Stimulated activated CD4-positive, alpha-beta T cell treated with anti-CD3 and anti-CD28 coated beads, Interleukin-1b, Interleukin-23, amount 100 ng/mL, for 24 hours (primary cell): ENCODE data around the gene ASTN2.
"Not testable (repeated sequence)": the region's sequence is repeated elsewhere in the genome, so short reads cannot be mapped to it uniquely, and the experiment has no call there.

Source experiments
- DNase-seq, 4 experiments: peaks; one replicate each; pipeline ENCODE4 v3.0.0-alpha.2; 2020; ENCODE audit warnings: low read depth in 4 of 4, low spot score in 1 of 4

Gene ASTN2

DNA sequence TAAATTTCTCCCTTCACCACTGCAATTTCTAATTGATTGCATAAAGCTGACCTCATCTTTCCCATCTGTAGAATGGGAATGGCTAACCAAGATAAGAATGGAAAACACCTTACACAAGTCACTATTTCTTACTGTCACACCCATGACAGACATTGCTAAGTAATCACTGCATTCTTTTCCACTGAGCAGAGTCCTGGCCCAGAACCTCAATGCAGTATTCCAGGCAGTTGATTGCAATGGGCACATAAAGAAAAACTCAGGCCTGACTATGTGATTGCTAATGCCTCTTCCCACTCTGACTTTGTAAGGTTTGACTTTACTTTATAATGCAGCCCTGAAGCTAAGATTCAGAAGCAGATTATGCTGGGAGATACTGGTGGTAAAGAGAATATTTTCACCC, 698.4 kb downstream of the ASTN2 start:
- DNase-seq, result no peak

DNA sequence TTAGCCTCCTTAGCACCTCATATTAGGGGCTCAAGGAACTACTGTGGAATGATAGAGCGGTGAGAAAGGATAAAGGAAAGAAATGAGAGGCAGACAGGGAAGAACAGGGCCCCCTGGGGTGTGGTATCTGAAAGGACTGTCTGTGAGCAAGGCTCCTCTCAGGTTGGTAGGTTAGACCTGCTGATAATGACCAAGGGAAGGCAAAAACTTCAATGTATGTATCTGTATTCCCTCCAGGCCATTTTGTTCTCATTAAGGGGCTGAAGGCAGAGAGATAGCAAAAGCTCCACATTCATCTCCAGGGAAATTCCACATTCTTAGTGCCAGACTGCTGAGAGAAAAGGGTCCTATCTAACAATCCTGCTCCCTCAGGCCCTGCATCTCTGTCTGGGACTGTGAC, 699.1 kb downstream of the ASTN2 start:
- no peak for DNase-seq

DNA sequence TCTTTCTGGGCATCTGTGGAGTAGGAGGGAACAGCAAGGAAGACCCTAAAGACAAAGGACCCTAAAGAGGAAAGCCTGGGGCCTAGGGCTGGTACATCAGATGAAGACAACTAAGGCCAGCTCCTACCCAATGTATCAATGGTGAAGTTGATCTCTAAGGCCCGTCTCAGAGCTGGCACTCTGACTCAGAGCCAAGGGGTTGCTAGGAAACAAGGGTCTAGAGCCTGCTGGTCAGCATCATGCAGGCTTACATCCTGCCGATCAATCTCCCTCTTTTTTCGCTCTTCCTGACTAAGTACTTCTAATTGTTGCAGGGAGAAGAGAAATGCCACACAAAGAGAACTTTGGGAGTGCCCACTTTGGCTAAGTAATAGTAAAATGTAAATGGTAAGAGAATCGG, 701.6 kb downstream of the ASTN2 start:
- DNase-seq, result no peak

DNA sequence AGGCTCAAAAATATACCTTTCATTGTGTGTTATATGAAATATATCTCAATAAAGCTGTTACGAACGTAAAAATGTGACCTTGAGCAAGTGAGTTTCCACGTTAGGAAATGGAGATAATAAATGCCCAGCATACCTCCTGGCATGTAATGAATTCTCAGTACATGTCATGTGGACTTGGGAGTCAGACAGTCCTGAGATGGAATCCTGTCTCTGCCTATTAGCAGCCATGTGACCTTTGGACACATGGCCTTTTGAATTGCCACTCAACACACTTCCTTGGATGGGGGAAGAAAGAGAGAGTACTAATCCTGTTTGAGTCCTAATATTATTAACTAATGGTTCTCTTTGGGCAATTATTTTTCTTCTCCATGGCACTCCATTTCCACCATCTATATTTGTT, 702.1 kb downstream of the ASTN2 start:
- DNase-seq, result no peak

DNA sequence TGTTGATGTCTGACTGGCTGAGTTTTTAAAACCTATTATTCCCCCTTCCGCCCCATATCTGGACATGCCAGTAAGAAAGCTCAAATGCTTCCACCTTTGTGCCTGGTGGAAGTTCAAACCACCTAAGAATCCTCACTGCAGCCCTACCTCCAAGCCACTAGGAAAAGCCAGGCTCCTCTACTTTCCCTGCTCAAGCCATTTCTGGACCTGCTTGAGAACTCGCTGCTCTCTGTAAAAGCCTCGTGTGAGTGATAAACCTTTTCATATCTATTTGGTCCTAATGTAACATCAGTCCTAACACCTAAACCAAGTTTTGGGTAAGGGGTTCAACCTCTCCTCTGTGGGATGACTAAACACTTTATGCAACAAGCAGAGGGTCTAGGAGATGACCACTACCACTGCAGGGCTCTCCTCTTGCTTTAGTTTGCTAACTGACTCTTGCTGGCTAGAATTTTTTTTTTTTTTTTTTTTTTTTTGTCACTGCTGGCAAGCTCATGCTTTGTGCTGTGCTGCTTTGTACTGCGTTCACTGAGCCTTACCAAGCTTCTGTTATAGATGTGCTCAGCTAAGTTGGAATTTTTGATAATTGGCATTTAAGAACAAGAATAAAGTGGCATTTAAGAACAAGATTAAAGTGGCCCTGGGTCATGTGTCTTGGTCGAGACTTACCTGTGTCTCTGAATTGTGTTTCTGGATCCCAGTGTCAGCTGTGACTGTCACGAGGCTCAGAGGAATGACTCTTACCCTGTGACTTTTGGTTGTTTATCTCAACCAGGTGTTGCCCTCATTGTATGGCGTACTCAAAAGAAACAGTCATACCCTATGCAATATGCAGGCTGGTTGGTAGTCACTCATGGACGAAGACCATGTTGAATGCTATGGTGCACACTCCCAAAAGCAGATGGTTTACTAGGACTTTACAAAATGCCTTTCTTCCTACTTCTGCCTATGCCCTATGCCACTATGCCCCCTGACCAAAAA, 708.3 kb downstream of the ASTN2 start:
- DNase-seq, result no peak

DNA sequence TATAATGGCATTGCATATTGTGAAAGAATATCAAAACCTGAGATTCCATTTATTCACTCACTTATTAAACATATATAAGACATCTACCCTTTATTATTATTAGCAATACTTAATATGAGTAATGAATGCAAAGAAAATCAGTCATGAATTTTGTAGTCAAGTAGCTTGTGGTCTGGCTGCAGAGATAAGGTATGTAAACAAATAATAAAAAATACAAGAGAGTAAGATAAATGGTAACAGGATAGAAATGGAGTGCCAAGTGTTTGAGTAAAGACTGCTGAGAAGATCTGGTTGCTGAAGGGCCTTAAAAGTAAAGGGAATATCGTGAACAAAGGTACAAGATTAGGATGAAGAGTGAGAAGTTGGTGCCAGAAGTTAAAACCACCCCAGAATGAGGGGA, 709.3 kb downstream of the ASTN2 start:
- DNase-seq, result no peak

DNA sequence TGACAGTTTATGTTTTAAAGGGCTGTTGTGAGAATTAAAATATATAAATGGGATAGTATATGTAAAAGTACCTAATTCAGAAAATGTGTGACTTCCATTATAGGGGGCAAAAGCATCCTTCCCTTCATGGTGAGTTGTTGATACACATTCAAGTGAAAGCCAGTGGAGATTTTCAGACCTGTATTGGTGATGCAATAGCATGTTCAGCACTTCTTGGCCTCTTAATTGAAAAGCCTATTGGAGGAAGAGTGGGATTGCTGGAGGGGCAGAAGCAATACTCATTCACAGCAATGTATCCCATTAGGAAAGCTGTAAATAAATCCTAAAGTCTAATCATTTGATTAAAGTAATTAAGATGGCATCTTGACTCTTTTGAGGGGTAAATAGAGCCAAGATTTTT, 710.4 kb downstream of the ASTN2 start:
- no peak for DNase-seq

DNA sequence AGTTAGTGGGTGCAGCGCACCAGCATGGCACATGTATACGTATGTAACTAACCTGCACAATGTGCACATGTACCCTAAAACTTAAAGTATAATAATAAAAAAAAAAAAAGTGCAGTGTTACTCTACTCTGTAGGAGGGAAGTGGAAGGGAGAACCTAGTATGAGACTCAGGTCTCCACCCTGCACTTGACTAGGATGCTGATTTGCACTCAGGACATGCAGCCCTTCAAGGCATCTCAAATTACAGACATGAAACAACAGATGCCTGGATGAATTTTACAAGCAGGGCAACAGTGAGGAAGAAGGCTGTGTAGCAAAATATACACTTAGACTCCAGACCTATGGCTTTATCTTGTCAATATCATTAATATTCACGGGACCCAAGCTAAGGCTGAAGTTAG, 711.2 kb downstream of the ASTN2 start:
- no peak for DNase-seq

DNA sequence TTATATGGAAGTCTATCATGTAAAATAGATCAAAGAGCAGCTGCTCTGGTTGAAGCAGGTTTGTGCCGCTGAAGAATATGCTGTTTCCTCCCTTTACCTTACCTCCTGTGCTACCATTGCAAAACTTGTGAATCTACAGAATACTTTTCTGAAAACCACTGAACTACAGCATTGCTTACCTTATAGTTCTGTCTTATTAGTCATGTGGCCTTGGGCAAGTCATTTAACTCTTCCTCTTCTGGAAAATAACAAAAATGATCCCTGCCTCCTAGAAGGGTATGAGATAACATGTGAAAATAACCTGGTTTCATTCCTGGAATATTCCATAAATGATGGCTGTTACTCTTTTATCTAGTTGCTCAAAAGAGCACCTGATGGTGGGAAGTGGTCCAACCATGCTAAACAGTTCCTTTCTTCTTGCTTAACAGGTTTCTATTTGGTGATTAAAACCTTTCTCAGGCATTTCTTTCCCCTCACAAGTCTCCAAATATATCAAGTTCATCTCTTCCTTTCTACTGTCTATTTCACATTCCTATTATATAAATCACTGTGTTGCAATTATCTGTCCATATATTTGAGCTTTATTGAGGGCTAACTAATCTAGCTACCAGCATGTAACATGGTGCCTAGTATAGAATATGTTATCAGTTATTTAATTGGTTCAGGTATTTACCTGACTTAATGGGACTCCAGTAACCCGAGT, 712.8 kb downstream of the ASTN2 start:
- DNase-seq, result no peak

DNA sequence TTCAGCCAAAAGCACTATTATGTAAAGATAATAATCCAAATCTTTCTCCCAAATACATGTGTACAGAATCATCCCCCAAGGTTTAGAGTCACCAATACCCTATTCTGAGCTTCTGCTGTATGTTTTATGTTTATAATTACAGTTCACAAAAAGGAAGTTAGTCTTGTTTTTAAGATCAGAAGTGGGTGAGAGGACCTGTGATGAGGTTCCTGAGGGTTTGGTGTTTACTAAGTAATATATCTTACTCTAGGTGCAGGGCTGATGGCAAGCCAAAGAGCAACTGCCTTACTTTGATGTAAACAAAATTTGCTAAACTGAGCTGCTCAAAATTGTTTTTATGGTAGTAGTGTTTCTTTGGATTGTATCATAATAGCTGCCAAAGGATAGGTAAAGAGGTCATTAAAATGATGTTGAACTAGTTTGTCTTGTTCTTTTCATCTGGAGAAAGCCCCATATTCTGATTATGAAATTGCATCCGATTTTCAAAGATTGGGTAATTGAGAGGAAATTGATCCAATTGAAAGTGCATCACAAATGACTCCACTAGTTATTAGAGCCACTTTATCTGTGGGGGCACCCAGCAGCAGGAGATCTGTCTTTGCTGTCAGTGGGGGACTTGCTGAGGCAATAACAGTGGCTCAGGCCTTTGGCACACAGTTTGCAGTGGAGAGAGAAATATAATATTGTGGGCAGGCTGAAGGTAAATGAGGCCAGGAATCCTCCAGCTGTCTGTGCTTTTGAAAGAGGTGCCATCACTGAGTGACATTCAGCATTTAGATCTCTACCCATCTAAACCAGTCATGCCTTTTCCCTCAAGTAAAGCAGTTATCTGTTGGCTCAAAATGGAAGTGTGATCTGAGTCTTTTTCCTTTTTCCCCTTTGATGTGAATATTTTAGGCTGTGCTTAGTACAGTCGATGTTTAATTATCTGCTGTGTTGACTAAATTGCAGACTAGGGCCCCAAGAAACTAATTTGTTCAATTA, 713.7 kb downstream of the ASTN2 start:
- DNase-seq, result no peak

DNA sequence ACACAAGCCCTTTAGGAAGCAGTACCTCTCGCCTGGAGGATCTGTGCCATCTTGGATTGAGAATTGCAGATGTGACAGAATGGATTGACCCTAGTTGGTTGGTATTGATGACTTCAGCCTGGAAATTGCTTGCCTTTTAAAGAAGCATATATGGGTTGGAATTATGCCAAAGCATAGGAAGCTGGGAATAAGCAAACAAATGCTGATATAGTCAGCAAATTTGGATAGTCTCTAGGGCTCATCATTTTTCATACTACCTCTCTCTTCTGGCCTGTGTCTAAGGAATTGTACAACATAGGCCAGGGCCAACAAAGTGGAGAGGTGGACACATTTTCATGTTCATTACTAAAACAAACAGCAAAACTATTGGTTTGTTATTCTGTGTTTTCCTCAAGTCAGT, 714.6 kb downstream of the ASTN2 start:
- DNase-seq, result no peak

DNA sequence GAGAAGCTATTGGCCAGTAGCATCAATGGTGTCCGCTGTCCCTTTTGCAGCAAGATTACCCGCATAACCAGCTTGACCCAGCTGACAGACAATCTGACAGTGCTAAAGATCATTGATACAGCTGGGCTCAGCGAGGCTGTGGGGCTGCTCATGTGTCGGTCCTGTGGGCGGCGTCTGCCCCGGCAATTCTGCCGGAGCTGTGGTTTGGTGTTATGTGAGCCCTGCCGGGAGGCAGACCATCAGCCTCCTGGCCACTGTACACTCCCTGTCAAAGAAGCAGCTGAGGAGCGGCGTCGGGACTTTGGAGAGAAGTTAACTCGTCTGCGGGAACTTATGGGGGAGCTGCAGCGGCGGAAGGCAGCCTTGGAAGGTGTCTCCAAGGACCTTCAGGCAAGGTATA, 717.0 kb downstream of the ASTN2 start:
- no peak for DNase-seq

DNA sequence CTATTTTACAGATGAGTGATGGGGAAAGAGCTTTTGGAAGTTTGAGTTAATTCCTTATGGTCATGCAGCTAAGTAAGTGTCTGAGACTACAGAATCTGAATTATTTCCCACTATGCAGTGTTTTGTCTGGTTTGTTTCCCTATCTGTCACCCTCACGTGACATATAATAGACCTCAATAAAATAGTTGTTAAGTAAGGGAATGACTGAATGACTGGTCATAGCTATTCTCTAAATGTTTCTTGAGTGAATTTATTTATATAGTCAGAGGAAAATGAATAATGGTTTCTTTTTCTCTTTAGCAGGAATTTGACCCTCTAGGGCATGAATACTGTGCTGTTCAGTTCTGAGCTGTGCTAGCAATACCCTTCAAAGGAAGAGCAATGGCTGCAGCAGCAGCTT, 717.5 kb downstream of the ASTN2 start:
- DNase-seq, result no peak

DNA sequence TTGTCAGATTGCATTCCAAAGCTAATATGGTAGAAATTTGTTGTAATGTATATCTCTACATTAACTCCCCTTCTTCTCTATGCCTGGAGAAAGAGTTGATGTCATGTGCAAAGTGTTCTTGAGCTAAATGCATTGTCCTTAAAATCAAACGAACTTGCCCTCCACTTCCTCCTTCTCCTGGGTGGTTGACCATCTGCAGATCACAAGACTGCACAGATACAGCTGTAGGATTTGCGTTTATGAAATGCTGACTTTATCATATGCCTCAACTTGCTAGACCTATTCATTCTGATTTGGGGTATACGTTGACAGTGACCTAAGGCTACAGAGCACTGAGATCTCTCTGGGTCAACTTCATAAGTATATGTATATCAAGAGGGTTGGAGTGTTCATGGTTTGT, 719.4 kb downstream of the ASTN2 start:
- DNase-seq, result no peak

DNA sequence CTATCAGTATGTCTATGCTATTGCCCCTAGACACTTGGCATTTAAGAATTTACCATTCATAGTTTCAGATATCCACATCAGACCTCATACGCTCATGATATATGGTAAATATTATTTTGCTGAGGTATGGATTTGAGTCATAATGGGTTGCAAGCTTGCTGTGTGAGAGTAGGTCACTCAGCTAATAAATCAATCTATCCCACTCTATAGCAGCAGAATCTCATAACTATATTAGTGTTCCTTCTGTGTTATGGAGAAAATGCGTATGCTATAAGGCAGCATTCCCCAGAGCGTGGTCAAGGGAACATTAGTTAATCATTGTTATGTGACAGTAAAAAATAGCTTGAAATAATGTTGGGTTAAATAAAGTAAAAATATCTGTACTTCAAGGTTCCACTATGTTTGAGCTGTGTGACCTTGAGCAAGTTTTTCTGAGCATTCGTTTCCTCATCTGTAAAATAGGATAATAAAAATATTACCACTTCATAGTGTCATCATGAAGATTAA, 720.0 kb downstream of the ASTN2 start:
- no peak for DNase-seq

DNA sequence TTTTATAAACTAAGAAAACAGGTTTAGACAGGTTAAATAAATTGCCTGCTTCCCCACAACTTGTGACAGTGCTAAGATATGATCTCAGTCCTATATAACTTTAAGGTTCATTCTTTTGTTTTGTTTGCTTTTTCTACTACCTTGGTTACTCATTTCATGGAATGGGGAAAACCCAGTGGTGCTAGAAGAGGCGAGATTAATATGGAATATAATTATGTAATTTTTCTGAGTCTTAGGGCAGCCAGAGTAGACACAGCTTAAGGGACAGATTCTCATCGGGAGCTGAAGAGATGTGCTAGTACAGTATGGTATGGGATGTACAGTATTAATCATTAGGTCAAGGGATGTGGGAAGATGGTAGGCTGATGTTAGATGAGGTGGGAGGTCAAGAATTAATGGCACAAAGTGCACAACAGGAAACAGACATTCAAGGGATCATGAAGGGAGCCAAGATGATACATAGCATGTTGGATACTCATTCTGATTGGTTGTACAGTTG, 721.6 kb downstream of the ASTN2 start:
- DNase-seq, result no peak

DNA sequence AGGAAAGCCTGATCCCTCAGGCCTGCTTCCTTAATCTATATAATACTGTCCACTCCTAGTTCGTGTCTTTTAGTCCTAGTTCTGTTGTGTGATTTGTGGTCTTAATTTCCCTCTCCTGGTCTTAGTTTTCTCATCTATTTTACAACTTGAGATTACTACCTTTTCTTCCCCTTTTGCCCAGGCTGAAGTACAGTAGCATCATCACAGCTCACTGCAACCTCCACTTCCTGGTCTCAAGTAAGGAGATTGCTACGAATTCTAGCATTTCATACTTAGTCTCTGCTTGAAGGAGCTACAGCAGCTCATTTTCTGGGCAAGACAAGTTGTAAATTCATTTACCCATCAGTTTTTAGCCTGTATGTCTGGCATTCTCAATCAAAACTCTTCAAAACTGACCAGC, 722.2 kb downstream of the ASTN2 start:
- DNase-seq, result no peak

DNA sequence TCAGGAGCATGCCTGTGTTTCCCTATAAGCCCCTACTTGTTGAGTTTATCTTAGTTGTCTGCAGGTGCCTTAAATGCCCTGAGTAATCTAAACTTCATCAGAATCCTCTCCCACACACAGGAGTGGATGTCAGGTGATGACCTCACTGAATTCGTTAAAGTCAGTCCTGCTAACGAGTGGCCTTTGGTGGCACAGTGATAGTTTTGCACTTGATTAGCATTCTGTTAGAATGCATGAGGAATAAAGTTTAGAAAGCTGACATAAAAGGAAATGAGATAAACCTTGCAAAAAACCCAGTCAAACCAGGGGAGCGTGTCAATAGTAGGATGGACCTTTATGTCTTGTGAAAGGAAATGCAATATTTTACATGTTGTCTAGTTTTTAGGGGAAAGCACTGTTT, 723.2 kb downstream of the ASTN2 start:
- DNase-seq, result no peak

DNA sequence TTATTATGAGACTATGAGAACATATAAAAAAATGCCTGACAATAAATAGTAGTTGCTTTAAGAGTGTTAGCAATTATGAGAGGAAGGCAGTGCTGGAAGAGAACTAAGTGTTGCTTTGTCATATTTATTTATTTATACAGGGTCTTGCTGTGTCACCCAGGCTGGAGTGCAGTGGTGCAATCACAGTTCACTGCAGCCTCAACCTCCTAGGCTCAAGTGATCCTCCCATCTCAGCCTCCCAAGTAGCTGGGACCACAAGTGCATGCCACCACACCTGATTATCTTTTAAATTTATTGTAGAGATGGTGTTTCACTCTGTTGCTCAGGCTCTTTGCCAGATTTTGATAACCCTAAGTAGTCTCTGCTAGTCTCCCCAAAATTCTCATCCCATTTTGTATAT, 724.1 kb downstream of the ASTN2 start:
- DNase-seq, result not testable (repeated sequence)

DNA sequence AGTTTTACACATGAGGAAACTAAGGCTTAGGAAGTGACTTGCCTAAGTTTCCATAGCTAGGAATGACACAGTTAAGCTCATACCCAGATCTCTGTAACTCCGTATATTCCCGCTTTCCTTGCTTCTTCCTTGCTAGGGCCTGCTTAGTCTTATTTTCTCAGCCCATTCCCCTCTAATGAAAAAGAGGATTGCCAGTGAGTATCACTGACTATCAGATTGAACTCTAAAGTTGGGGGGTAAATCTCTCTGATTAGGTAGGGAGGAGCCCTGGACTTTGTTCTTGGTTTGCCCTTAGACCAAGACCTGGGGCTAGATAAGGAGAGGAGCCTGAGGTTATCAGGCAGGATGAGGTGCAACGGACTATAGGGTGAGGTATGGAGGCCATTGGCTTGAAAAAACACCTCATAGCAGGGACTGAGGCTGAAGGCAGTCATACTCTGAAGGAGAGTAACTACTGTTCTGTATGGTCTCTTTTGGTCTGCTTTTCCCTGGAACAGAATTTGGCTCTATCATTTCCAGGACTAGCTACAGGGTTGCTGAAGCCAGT, 725.3 kb downstream of the ASTN2 start:
- DNase-seq, result no peak
